Fibroblast of peridontal ligament (primary cell): ENCODE results near the gene SPINT1.

ENCODE experiments used
- DNase-seq: peaks from one replicate; pipeline ENCODE4 v3.0.0-alpha.2; 2010; ENCODE audit errors: extremely low read depth

The SPINT1 gene, protein sequence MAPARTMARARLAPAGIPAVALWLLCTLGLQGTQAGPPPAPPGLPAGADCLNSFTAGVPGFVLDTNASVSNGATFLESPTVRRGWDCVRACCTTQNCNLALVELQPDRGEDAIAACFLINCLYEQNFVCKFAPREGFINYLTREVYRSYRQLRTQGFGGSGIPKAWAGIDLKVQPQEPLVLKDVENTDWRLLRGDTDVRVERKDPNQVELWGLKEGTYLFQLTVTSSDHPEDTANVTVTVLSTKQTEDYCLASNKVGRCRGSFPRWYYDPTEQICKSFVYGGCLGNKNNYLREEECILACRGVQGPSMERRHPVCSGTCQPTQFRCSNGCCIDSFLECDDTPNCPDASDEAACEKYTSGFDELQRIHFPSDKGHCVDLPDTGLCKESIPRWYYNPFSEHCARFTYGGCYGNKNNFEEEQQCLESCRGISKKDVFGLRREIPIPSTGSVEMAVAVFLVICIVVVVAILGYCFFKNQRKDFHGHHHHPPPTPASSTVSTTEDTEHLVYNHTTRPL

DNA sequence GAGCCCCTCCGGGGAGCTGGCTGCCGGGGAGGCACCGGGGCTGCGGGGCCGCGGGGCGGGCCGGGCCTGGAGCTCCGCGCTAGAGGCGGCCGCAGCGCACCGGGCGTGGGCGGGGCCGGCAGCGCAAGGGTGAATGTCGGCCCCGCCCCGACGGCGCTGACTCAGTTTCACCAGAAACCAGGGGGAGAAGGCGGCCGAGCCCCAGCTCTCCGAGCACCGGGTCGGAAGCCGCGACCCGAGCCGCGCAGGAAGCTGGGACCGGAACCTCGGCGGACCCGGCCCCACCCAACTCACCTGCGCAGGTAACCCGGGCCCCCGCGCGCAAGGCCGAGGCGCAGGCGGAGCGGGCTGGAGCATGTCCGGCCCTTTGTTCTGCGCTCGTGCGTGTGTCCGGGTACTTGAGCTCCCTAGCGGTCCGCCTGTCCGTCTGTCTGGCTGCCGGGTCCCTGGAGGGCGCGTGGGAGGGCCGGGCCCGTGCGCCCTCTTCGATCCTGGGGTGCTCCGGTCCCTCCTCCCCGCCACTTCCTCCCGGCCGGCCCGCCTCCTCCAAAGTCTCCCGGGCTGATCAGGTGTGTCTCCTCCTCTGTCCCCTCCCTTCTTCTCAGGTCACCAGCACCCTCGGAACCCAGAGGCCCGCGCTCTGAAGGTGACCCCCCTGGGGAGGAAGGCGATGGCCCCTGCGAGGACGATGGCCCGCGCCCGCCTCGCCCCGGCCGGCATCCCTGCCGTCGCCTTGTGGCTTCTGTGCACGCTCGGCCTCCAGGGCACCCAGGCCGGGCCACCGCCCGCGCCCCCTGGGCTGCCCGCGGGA is at the start of gene SPINT1:
SPINT1 (plus strand) TSS at position 164 of the 811 bp plus-strand sequence; CDS start at position 671, 507 bp downstream.
- no peak for DNase-seq

DNA sequence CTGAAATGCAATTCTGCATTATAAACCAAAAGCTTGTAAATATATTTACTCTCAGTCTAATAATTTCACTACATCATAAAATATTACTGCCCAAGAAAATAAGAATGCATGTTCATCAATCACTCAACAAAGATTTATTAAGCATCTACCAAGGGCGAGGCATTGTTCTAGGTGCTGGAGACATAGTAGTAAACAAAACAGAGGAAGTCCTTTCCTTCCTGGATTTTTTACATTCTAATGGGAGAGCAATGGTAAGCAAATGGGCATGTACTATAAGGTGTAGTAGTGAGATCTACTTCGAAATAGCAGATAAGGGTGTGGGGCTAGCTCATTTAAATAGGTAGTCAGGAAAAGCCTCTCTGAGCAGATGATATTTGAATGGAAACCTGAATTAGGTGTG is 47.8 kb upstream of the SPINT1 start:
- no peak for DNase-seq

DNA sequence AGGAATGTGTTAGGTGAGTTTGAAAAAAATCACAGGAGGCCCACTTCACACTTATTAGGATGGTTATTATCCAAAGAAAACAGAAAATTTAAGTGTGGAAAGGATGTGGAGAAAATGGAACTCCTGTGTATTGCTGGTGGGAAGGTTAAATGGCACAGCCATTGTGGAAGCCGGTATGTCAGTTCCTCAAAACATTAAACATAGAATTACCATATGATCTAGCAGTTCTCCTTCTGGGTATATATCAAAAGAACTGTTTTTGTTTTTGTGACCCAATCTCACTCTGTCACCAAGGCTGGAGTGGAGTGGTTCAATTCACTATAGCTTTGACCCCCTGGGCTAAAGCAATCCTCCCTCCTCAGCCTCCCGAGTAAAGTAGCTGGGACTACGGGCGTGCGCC is 47.3 kb upstream of the SPINT1 start:
- DNase-seq: no peak

DNA sequence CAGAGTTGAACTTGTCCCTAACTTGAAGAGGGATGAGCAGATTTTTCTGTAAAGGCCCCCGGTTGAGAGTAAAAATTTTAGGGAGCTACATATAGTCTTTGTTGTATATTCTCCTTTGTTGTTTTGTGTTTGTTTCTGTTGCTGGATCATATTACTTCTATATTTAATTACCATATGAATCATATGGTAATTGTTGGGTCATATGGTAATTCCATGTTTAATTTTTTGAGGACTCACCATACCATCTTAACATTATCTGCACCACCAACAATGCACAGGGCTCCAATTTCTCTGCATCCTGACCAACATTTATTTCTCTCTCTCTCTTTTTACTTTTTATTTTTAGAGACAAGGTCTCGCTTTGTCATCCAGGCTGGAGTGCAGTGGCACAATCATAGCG is 44.3 kb upstream of the SPINT1 start:
- no peak for DNase-seq

DNA sequence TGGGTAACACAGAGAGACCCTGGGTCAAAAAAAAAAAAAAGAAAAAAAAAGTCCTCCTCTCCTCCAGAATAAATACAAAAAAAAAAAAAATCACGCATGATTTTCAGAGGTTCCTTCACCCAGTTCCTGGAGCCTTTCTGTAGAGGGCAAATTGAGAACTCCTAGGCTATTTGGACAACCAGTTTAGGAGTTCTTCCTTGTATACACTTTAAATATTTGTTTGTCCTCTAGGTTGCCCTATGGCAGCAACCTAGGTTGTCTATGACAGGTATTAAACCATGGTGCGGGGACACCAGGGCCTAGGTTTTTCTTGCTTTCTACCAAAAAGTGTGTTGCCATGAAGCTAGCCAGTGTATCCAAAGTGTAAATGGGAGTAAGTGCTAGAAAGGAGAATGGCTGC is 40.8 kb upstream of the SPINT1 start:
- DNase-seq: no peak

DNA sequence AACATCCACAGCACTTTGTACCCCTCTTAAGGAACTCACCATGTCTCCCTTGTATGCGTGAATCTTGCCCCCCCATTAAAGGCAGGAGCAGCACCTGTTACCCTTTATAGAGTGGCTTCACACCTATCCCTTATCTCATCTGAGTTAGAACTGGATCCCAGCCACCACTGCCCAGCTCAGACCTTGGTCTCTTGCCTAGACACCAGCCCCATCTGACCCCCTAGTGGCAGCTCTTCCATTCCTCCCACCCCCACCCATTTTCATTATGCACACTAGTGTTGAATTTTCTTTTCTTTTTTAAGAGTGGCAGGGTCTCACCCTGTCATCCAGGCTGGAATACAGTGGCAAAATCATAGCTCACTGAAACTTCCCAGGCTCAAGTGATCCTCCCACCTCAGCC is 40.2 kb upstream of the SPINT1 start:
- no peak for DNase-seq

DNA sequence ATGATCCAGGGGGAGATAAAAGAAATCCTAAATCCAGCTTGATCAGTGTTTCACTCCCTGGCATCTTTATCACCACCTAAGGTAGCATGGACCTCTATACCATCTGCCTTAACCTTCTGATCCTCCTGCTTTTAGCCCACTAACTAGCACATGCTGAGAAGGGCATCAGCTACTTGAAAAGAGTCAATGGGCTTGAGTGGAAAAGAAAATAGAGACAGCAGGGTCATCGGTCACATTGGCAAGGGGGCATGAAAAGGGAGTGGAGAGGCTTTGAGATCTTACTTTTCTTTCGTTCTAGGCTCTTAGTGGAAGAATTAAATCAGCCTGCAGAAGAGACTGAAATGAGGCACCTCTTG is 37.2 kb upstream of the SPINT1 start:
- DNase-seq: no peak

DNA sequence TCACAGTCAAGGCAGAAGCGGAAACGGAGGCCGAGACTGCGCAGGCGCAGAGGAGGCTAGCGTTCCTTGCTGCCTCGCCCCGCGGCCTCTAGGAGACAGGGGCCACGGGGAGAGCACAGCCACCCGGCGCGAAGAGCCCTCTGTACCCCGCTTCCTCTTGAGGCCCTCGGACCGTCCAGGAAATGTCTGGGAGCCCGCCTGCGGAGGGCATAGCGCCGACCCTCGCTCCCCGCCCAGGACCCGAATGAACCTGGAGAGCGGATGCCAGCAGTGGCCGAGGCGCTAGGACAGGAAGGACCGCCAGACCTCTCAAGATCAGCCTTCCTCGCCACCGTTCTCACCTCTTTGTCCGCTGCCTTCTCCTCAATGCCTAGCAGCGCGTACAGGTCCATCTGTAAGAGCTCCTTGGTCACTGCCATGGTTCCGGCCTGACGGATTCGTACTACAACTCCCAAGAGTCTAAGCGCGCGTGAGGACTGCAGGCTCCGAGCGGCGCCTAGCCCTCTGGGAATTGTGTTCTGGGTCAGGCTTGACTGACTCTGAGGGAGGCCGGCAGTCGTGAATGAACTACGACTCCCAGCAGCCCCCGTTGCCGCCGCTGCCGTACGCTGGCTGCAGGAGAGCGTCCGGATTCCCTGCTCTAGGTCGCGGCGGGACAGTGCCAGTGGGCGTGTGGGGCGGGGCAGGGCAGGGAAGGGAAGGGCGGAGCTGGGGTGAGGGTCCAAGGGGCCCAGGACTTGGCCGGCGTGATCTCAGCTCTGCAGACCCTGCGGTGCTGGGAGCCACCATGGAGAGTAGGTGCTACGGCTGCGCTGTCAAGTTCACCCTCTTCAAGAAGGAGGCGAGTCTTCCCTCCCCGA is 36.6 kb upstream of the SPINT1 start, which contains the start of the genes DNAJC17 and ZFYVE19:
DNAJC17 (minus strand) TSS at position 446 of the 860 bp plus-strand sequence; CDS start at position 419, 27 bp downstream.
ZFYVE19 (plus strand) TSS at position 62 of the 860 bp plus-strand sequence; CDS start at position 563, 501 bp downstream.
- DNase-seq: peak; percentile 98

DNA sequence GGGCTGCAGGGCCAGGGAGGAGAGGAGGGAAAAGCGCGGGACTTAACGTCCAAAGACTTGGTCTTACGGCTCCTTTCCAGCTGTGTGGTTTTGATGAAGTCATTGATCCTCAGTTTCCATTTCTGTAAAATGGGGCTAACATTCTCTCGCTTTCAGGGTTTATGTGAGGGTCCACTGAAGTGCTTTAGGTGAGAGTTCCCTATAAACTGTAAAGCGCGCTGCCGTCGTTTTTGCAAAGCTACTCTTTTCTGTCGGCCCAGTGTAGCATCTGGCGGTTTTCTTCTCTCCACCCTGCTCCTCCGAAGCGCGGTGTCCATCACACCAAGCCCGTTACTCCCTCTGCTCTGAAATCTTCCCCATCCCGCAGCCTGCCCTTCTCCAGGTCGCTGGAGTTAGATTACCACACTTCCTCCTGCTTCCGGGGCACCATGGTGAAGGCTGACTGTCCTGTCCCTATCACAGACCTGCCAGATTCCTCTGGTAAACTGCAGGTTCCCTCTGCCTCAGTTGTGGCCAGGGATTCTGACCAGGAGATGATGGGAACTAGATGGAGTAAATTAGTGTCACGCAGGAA is 35.9 kb upstream of the SPINT1 start:
- DNase-seq: no peak

DNA sequence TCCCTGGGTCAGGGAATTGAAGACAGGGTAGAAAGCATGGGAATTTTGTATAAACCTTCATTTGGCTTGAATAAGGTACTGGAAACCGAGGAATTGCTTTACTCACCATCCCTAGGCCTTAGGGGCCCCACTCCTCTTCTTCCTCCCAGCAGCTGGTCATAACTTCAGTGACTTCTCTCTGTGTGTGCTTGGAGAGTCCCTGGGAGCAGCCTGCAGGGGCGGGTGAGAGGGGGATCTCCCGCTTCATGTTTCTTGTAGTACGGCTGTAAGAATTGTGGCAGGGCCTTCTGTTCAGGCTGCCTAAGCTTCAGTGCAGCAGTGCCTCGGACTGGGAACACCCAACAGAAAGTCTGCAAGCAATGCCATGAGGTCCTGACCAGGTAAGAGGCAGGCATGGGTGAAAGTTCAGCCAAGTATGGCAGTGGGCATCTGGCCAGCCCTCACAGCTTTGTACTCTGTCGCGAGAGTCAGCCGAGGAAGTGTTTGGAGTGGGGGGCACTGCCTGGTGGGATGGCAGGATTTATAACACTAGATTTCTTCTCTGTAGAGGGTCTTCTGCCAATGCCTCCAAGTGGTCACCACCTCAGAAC is 34.9 kb upstream of the SPINT1 start:
- DNase-seq: no peak

DNA sequence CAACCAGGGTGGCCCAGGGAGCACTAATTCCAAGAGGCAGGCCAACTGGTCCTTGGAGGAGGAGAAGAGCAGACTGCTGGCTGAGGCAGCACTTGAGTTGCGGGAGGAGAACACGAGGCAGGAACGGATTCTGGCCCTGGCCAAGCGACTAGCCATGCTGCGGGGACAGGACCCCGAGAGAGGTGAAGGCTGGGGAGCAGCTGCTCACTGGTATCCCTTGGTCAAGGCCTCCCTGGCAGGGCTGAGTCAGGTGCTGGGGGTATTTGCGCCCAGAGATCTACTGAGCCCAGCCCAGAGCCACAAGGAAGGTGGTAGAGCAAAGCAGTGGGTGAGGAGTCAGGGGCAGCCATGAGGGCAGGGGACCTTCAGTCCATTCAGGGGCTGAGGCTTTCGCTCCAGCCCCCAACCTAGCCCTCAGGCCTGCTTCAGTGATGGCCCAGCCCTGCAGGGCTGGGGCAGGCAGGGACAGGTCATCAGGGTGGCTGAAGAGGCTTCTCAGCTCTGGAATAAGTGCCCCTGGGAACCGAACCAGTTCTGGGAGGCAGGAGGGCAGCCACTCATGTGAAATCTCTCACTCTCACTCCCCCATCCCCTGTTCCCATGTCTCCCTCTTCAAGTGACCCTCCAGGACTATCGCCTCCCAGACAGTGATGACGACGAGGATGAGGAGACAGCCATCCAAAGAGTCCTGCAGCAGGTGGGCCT is 31.0 kb upstream of the SPINT1 start:
- DNase-seq: no peak

DNA sequence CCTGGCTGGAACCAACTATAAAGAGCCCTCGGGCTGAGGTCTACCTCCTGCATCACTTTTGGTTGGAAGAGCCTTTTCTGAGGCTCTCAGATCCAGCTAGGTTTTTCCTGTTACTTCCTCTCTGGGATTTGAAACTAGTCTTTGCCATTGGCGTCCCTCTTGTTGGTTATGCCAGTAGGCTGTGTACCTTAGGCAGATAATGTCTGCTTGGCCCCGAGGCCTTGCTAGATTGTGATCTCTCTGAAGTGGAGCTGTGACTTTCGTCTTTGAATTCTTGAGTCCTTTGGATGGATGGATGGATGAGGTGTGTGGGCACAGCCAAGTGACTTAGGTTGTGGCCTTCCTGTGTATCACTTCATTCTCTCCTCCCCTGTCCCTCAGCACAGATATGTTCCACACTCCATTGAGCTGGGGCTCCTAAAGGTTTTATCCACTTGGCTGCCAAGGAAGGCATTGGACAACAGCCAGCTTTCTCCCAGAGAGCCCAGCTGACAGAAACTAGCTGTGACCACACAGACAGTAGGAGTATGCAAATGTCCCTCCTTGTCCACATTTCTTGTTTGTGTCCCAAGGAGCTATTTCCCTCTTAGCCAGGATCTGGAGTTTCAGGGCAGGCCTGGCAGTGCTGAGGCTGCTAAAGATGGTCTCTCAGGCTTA is 28.7 kb upstream of the SPINT1 start:
- DNase-seq: no peak

DNA sequence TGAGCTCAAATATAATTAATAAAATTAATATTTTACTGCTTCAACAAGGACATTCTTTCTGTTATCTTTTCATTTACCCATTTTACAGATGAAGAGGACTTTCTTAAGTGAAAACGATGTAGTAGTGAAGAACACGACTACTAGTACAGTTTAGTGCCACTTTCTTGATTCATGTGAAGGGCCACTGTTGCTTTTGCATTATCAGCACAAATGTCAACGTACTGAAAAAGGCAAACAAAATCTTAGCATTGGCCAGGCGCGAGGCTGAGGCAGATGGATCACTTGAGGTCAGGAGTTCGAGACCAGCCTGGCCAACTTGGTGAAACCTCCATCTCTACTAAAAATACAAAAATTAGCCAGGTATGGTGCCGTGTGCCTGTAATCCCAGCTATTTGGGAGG is 24.8 kb upstream of the SPINT1 start:
- DNase-seq: no peak

DNA sequence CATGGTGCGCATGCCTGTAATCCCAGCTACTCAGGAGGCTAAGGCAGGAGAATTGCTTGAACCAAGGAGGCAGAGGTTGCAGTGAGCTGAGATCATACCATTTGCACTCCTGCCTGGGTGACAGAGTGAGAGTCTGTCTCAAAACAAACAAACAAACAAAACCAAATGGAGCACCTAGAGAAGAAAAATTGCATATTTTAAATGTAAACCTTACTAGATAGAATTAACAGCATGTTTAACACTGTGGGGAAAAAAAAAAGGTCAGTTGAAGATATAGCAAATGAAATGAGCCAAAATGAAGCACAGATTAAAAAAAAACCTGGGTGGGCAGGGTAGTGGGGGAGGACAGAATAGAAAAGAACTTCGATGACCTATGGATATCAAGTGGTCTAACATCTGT is 22.7 kb upstream of the SPINT1 start:
- no peak for DNase-seq

DNA sequence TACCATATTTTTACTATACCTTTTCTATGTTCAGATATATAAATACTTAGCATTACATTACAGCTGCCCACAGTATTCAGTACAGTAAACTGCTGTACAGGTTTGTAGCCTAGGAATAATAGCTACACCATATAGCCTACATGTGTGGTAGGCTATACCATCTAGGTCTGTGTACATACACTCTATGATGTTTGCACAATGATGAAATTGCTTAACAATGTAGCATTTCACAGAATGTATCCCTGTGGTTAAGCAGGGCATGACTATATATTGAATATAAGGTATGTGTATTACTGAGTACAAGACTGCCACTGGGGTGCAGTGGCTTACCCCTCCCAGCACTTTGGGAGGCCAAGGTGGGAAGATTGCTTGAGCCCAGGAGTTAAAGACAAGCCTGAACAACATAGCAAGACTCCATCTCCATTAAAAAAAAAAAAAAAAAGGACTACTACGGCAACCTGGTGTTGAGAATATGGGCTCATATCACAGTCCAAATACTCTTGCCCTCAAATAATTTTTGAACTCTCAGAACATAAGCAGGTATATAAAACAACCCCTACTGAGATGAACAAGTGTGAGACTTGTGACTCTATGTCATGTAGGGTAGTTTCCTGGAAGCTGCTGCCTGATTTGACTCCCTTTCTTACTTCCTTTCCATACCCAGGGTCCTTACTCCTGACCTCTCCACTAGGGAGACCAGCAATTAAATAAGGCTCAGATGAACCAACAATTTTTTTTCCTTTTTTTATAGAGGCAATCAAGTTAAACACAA is 20.1 kb upstream of the SPINT1 start:
- no peak for DNase-seq

DNA sequence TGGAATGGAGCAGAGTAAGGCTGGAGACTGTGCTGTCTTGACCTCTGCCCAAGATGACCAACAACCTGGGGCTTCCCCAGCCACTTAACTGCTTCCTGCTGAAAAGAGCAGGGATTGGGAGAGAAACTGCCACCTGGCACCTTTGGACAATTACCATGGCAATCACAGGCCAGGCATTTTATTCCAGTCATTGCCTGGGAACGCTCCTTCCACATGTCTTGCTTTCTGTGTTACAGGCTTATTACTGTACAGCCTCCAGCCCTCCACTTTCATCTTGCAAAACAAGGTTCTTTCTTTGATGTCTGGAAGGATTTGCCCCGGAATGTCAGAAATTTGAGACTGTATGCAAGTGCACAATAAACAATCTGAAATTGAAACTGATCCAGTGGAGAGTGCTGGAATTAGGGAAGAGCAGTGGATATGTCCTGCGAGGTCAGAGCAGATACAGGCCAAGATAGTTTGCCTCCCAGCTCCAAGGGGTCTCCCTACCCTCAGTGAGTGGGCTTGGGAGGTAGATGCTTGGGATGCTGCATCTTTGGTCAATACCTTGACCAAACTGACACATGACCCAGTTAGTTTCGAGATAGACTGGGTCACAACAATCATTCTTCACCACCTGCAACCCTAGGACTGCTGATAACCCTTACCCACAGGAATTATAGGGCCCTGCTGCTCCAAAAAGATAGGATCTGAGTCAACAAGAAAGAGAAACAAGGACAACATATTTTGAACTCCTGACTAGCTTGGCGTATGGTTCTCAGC is 18.0 kb upstream of the SPINT1 start:
- DNase-seq: peak; percentile 23

DNA sequence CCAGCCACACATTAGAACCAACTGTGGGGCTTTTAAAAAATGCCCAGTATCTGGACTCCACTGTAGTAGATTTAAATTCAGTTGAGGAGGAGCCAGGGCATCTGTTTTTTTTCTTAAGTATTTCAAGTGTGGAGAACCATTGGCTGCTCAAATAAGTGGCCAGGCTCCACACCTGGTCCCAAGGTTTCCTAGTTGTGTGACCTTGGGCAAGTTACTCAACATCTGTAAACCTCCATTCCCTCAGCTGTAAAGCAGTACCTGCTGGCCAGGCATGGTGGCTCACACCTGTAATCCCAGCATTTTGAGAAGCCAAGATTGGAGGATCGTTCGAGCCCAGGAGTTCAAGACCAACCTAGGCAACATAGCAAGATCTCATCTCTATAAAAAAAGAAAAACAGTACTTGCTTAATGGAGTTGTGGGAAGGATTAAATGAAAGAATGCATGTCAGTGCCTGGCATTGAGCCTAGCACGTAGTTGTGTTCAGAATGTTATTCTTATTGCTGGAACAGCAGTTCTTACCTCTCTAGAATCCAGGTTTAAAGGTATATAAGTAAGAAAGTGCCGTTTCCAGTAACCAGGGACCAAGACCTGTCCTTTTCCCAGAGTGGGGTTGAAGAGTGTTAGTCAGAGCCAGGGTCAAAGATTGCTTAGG is 17.3 kb upstream of the SPINT1 start:
- DNase-seq: peak; percentile 26
